ENCODE results near the gene LAMB1. TPM values are rescaled to one million over a fixed set of nuclear protein-coding genes. Genes with fewer than 3 reads are reported as not detected.

The LAMB1 gene
- total and polyA plus RNA-seq, 12 donors: 33.3 to 145 (median 59.3) TPM

DNA sequence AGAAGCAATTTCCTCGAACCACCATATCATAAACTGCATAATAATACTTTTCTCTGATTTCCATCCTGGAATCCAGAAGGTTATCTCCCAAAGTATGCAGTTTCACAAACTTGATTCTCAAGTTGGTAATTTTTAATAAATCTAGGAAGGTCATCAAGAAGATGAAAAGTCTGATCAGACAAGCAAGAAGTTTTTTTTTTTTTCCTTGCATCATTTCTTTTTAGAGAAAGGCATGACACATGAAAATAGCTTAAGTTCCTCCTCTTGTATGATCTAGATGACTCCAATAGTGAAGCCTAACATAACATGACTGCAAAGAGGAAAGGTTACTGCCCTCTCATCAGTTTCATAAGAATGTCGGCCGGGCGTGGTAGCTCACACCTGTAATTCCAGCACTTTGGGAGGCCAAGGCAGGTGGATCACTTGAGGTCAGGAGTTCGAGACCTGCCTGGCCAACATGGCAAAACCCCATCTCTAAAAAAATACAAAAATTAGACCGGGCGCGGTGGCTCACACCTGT lies 22.2 kb downstream of the LAMB1 start:
- Histone ChIP-seq H3K36me3 (peaks cover 0 to 91% (median 32%) of the 10 kb centered on the region in 9 donors), H3K27me3 (no peaks in the 10 kb centered on the region), H3K4me1 (peaks cover 0 to 36% (median 18%) of the 10 kb centered on the region in 9 donors), H3K27ac (no peak overlapping the region), H3K4me3 (no peak overlapping the region), H3K9me3 (no peaks in the 10 kb centered on the region)
- DNase-seq: no peak
- TF ChIP-seq, protein P1, sequence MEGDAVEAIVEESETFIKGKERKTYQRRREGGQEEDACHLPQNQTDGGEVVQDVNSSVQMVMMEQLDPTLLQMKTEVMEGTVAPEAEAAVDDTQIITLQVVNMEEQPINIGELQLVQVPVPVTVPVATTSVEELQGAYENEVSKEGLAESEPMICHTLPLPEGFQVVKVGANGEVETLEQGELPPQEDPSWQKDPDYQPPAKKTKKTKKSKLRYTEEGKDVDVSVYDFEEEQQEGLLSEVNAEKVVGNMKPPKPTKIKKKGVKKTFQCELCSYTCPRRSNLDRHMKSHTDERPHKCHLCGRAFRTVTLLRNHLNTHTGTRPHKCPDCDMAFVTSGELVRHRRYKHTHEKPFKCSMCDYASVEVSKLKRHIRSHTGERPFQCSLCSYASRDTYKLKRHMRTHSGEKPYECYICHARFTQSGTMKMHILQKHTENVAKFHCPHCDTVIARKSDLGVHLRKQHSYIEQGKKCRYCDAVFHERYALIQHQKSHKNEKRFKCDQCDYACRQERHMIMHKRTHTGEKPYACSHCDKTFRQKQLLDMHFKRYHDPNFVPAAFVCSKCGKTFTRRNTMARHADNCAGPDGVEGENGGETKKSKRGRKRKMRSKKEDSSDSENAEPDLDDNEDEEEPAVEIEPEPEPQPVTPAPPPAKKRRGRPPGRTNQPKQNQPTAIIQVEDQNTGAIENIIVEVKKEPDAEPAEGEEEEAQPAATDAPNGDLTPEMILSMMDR (IDR thresholded peaks at IDR 0.05): no peak
- 96 to 99% methylated on average over 8 of the region's 8 CpGs for WGBS, 2 donors
- no peak for ATAC-seq
- intact Hi-C loops (cut with DNase I): no loop called here

DNA sequence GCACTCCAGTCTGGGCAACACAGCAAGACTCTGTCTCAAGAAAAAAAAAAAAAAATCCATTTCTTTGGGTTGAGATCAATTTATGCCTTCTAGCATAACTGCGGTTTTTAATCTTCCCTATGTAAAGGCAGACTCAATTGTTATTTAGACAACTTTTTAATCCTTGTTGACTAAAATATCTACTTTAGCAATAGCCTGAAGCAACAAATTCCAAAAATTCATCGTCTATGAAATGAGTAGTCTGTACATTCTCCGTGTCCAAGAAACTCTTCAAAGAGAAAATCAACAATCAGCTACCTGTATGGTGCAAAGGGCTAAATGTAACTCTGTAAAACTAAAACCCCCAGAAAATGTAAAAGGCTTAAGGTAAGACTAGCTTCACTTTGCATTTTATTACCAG lies 22.8 kb downstream of the LAMB1 start:
- Histone ChIP-seq H3K4me3 (no peak overlapping the region), H3K36me3 (peaks cover 0 to 91% (median 30%) of the 10 kb centered on the region in 9 donors), H3K4me1 (peaks cover 0 to 42% (median 18%) of the 10 kb centered on the region in 9 donors), H3K27ac (peak overlapping the region in 1 of 10 donors; percentile 2), H3K9me3 (no peaks in the 10 kb centered on the region), H3K27me3 (no peaks in the 10 kb centered on the region)
- 97 to 99% methylated on average over 3 of the region's 3 CpGs for WGBS, 2 donors
- TF ChIP-seq, protein P1 (IDR thresholded peaks at IDR 0.05): no peak
- DNase-seq: no peak
- no peak for ATAC-seq
- intact Hi-C loops (cut with DNase I): no loop called here

DNA sequence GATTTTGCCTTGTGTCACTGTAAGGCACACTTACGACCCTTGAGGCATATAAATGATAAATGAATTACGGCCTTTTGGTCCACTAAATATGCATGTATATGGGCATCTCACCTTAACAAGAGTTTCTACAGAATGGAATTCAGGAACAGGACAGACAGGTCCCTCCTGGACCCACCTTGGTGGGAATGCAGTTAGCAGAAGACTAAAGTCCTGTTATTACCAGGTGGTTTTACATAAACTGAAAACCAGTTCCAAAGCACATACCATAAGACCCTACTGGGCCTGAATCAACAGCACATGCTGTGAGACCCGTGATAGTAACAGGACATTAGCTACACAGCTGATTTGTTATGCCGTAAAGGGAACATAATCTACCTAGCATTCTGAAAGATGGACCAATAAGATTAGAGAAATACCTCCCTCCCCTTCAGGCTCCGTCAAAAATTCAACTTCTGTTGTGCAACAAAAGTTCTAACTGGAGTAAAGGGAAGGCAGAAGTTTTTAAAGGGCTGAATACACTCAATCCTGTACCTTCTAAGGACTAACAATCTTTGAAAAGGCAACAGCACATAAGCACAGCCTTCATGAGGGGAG lies 24.0 kb downstream of the LAMB1 start:
- H3K4me1 ChIP-seq: peaks cover 0 to 48% (median 23%) of the 10 kb centered on the region in 9 donors
- no peak overlapping the region for H3K4me3 ChIP-seq
- no peaks in the 10 kb centered on the region for H3K9me3 ChIP-seq
- DNase-seq: no peak
- intact Hi-C loops (cut with DNase I): no loop called here
- TF ChIP-seq, protein P1 (IDR thresholded peaks at IDR 0.05): no peak
- peak overlapping the region in 3 of 10 donors; percentile 2 to 23 (median 15) for H3K27ac ChIP-seq
- H3K36me3 ChIP-seq: peaks cover 0 to 91% (median 26%) of the 10 kb centered on the region in 9 donors
- 92 to 95% methylated on average over 5 of the region's 5 CpGs for WGBS, 2 donors
- no peak for ATAC-seq
- H3K27me3 ChIP-seq: no peaks in the 10 kb centered on the region

DNA sequence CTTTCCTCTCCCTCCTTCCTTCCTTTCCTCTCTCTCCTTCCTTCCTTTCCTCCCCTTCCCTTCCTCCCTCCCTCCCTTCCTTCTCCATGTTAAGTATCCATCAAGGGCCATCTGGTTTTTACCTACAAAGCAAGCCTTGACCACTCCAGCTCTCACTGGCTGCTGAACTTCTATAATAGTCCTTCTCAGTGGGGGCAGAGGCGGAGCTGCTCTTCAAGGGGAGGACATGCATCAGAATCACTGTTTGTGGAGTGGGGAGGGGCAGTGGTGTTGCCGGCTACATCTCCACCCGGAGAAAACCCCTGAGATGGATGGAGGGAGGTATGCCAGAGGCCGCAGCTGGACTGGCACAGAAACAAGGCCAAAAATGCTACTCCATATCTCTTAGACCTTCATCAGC lies 25.9 kb downstream of the LAMB1 start:
- WGBS, 2 donors: 78 to 80% methylated on average over 4 of the region's 4 CpGs
- Histone ChIP-seq H3K4me1 (peaks cover 0 to 49% (median 34%) of the 10 kb centered on the region in 9 donors), H3K36me3 (peaks cover 0 to 93% (median 26%) of the 10 kb centered on the region in 9 donors), H3K27ac (peak overlapping the region in 1 of 10 donors; percentile 62), H3K27me3 (no peaks in the 10 kb centered on the region), H3K4me3 (no peak overlapping the region), H3K9me3 (no peaks in the 10 kb centered on the region)
- no peak for DNase-seq
- intact Hi-C loops (cut with DNase I): no loop called here
- TF ChIP-seq, protein P1 (IDR thresholded peaks at IDR 0.05): no peak
- no peak for ATAC-seq
